CD14-positive monocyte (primary cell): ENCODE measurements around the gene UBE2I. TPM values are rescaled to one million over a fixed set of nuclear protein-coding genes. Genes with fewer than 3 reads are reported as not detected.

Source experiments
- DNase-seq, 3 donors: peaks; one replicate each; pipeline ENCODE4 v3.0.0-alpha.2; 2011 to 2022
- H2AFZ ChIP-seq: 2 replicates; pipeline ENCODE4 v1.6.0; 2012; ENCODE audit warnings: mild to moderate bottlenecking, low read depth, low read length, inconsistent platforms; ENCODE audit not compliant: insufficient read depth, poor library complexity, severe bottlenecking
- H3K27ac ChIP-seq, 2 donors: 1 replicate in 1 of 2; 2 replicates in 1 of 2; pipeline ENCODE4 v1.5.1; 2012 to 2013; ENCODE audit warnings: low read length in 2 of 2, control low read depth in 1 of 2, inconsistent platforms in 1 of 2, low read depth in 1 of 2, mild to moderate bottlenecking in 1 of 2
- H3K27me3 ChIP-seq, 2 donors: one replicate each; pipeline versions ENCODE4 v1.6.0 to v1.6.1; 2011 to 2013; ENCODE audit warnings: low read length in 2 of 2; ENCODE audit not compliant: control insufficient read depth in 2 of 2, insufficient read depth in 2 of 2
- H3K36me3 ChIP-seq, 2 donors: replicated peaks in 1 of 2; 1 replicate in 1 of 2; 2 replicates in 1 of 2; pipeline versions ENCODE4 v1.5.1 to v1.6.1; 2012 to 2013; ENCODE audit warnings: low read length in 2 of 2, control low read depth in 1 of 2, inconsistent platforms in 1 of 2, mild to moderate bottlenecking in 1 of 2; ENCODE audit not compliant: insufficient read depth in 2 of 2, control insufficient read depth in 1 of 2
- H3K4me1 ChIP-seq, 2 donors: 1 replicate in 1 of 2; 2 replicates in 1 of 2; pipeline versions ENCODE4 v1.5.1 to v1.6.1; 2012 to 2013; ENCODE audit warnings: low read length in 2 of 2, control low read depth in 1 of 2, inconsistent platforms in 1 of 2, mild to moderate bottlenecking in 1 of 2, moderate library complexity in 1 of 2; ENCODE audit not compliant: insufficient read depth in 2 of 2, control insufficient read depth in 1 of 2
- H3K4me2 ChIP-seq: replicated peaks from 2 replicates; pipeline ENCODE3; 2012; ENCODE audit warnings: low read length, moderate library complexity, mild to moderate bottlenecking; ENCODE audit not compliant: poor library complexity, severe bottlenecking; ENCODE audit errors: extremely low read depth
- H3K4me3 ChIP-seq, 3 experiments: fragments of 200-600 bp in 1 of 3; sonication (generic) in 1 of 3; replicated peaks in 1 of 3; 1 replicate in 2 of 3; 2 replicates in 1 of 3; pipeline ENCODE4 v1.5.1; 2011 to 2013; ENCODE audit warnings: low read length in 3 of 3, mild to moderate bottlenecking in 3 of 3, control low read depth in 2 of 3, low read depth in 2 of 3, inconsistent platforms in 1 of 3, moderate library complexity in 1 of 3
- H3K79me2 ChIP-seq: 2 replicates; pipeline ENCODE4 v1.6.0; 2012; ENCODE audit warnings: mild to moderate bottlenecking, control low read depth, inconsistent platforms, low read length, moderate library complexity; ENCODE audit not compliant: insufficient read depth
- H3K9ac ChIP-seq: 2 replicates; pipeline ENCODE4 v1.6.0; 2017; ENCODE audit warnings: low read length, mild to moderate bottlenecking; ENCODE audit not compliant: insufficient read depth, poor library complexity, severe bottlenecking
- H3K9me3 ChIP-seq, 2 donors: replicated peaks in 1 of 2; 1 replicate in 1 of 2; 2 replicates in 1 of 2; pipeline versions ENCODE4 v1.5.1 to v1.6.1; 2012 to 2013; ENCODE audit warnings: low read length in 2 of 2, control low read depth in 1 of 2; ENCODE audit not compliant: control insufficient read depth in 1 of 2, insufficient read depth in 1 of 2
- H4K20me1 ChIP-seq: 2 replicates; pipeline ENCODE4 v1.6.0; 2012; ENCODE audit warnings: mild to moderate bottlenecking, low read length, control low read depth, moderate library complexity; ENCODE audit not compliant: insufficient read depth
- H3K27ac Mint-ChIP-seq, 7 donors: one replicate each; pipeline ENCODE4 v1.8.0; 2020; ENCODE audit warnings: mild to moderate bottlenecking in 7 of 7, mixed read lengths in 7 of 7, moderate library complexity in 6 of 7, inconsistent platforms in 2 of 7
- H3K27me3 Mint-ChIP-seq, 3 donors: one replicate each; pipeline ENCODE4 v1.8.0; 2021 to 2022; ENCODE audit warnings: low read depth in 3 of 3, mild to moderate bottlenecking in 3 of 3, mixed read lengths in 3 of 3, moderate library complexity in 3 of 3, inconsistent platforms in 1 of 3
- H3K36me3 Mint-ChIP-seq, 2 donors: one replicate each; pipeline ENCODE4 v1.8.0; 2020; ENCODE audit warnings: mixed read lengths in 2 of 2, inconsistent platforms in 1 of 2, mild to moderate bottlenecking in 1 of 2
- H3K4me1 Mint-ChIP-seq: one replicate; pipeline ENCODE4 v1.8.0; 2020; ENCODE audit warnings: mild to moderate bottlenecking, mixed read lengths
- H3K4me3 Mint-ChIP-seq, 2 donors: one replicate each; pipeline ENCODE4 v1.8.0; 2020; ENCODE audit warnings: mild to moderate bottlenecking in 2 of 2, mixed read lengths in 2 of 2, moderate library complexity in 1 of 2
- H3K9me3 Mint-ChIP-seq, 7 donors: one replicate each; pipeline ENCODE4 v1.8.0; 2020 to 2022; ENCODE audit warnings: mixed read lengths in 7 of 7, mild to moderate bottlenecking in 6 of 7, moderate library complexity in 6 of 7, inconsistent platforms in 2 of 7
- WGBS: methylation state at CpG from one replicate; pipeline ENCODE4 v1.1.5; 2013; ENCODE audit warnings: missing lambda C conversion rate; ENCODE audit not compliant: insufficient coverage; 5-methylcytosine and 5-hydroxymethylcytosine counted together
- intact Hi-C, 2 donors: fragments of 100-400 bp; cut with micrococcal nuclease; formaldehyde crosslinking; loops; one replicate each; pipeline versions ENCODE4 v1.15.0 to v1.15.1; 2023
- polyA plus RNA-seq, 3 donors: library from polyadenylated mRNA; depleted of rRNA in 1 of 3; unstranded in 2 of 3; stranded (reverse) in 1 of 3; fragments of 300-500 nt in 2 of 3; fragments of >200 nt in 1 of 3; fragmentation: Illumina TruSeq in 2 of 3; gene quantifications; 1 replicate in 2 of 3; 2 replicates in 1 of 3; pipeline ENCODE4 v1.2.3, GENCODE V29; 2012 to 2021
- TF ChIP-seq, protein P1 (sequence below): fragments of 200-600 bp; IDR thresholded peaks from one replicate; pipeline ENCODE4 v1.8.0; 2022; ENCODE audit warnings: antibody characterized with exemption, mild to moderate bottlenecking

UBE2I gene
- polyA plus RNA-seq, 3 donors, result 76.8 to 112 (median 88.8) TPM

DNA sequence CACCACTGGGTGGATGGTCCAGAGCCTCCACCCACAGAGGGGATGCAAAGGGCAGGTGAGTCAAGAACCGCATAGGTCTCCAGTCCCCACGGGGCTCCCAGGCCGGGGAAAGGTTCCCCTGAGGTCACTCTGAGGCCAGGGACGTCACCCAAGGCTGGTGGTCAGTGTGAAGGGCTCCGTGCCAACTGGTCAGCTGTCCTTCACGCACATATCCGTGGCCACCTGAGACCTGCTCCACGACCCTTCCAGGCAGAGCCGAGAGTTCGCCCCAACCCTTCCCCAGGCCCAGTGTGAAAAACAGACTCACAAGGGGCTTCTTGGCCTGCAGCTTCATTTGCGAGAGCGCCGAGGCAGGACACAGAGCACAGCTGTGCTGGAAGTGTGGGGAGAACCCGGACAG, 39.5 kb downstream of the UBE2I start:
- Histone ChIP-seq H2AFZ (no peak overlapping the region), H4K20me1 (peaks cover 32% of the 10 kb centered on the region), H3K27me3 (no peaks in the 10 kb centered on the region), H3K4me2 (no peak overlapping the region), H3K9me3 (no peaks in the 10 kb centered on the region), H3K9ac (no peak overlapping the region), H3K27ac (no peak overlapping the region), H3K36me3 (peaks cover 18% of the 10 kb centered on the region in 2 donors), H3K4me1 (peaks cover 21 to 30% of the 10 kb centered on the region in 2 donors), H3K79me2 (peaks cover 34% of the 10 kb centered on the region), H3K4me3 (no peak overlapping the region)
- 100% methylated on average over 12 of the region's 14 CpGs for WGBS
- Mint-ChIP-seq H3K4me3 (no peak overlapping the region), H3K4me1 (peaks cover 29% of the 10 kb centered on the region), H3K27ac (no peak overlapping the region), H3K36me3 (peaks cover 16 to 29% of the 10 kb centered on the region in 2 donors), H3K9me3 (peaks cover 0 to 3% (median 0%) of the 10 kb centered on the region in 7 donors), H3K27me3 (peaks cover 0 to 2% (median 2%) of the 10 kb centered on the region in 3 donors)
- TF ChIP-seq, protein P1, sequence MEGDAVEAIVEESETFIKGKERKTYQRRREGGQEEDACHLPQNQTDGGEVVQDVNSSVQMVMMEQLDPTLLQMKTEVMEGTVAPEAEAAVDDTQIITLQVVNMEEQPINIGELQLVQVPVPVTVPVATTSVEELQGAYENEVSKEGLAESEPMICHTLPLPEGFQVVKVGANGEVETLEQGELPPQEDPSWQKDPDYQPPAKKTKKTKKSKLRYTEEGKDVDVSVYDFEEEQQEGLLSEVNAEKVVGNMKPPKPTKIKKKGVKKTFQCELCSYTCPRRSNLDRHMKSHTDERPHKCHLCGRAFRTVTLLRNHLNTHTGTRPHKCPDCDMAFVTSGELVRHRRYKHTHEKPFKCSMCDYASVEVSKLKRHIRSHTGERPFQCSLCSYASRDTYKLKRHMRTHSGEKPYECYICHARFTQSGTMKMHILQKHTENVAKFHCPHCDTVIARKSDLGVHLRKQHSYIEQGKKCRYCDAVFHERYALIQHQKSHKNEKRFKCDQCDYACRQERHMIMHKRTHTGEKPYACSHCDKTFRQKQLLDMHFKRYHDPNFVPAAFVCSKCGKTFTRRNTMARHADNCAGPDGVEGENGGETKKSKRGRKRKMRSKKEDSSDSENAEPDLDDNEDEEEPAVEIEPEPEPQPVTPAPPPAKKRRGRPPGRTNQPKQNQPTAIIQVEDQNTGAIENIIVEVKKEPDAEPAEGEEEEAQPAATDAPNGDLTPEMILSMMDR, result no peak
- no peak for DNase-seq
- intact Hi-C loops, result loop anchor here in 1 of 2 donors (5.0 kb wide), 1 partner anchor 37 kb away; no protein-coding TSS in a partner anchor

DNA sequence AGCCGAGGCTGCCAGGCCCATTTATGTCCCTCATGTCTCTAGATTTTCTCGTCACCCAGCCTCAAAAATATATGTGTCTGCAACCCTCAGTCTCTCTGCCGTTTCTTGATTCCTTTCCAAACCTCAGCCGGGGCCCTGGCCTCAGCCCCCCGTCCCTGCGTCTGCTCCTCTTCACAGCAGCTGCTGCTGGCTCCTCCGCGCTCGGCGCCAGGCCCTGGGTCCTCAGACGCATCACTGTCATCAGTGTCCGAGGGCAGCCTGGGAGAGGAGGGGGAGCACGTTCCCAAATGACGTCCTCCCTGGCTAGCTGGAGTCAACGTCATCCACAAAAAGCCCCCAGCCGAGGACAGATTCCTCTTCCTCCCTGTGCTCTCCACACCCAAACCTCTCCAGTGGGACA, 39.9 kb downstream of the UBE2I start:
- H3K27ac Mint-ChIP-seq, result no peak overlapping the region
- Histone ChIP-seq H2AFZ (no peak overlapping the region), H3K27ac (no peak overlapping the region), H4K20me1 (peaks cover 36% of the 10 kb centered on the region), H3K36me3 (peaks cover 18% of the 10 kb centered on the region in 2 donors), H3K27me3 (no peaks in the 10 kb centered on the region), H3K4me1 (peaks cover 21 to 32% of the 10 kb centered on the region in 2 donors), H3K9ac (no peak overlapping the region), H3K9me3 (no peaks in the 10 kb centered on the region), H3K4me2 (no peak overlapping the region), H3K79me2 (peaks cover 39% of the 10 kb centered on the region), H3K4me3 (no peak overlapping the region)
- H3K4me1 Mint-ChIP-seq, result peaks cover 32% of the 10 kb centered on the region
- intact Hi-C loops, result loop anchor here in 1 of 2 donors (5.0 kb wide), 1 partner anchor 37 kb away; no protein-coding TSS in a partner anchor
- TF ChIP-seq, protein P1, result no peak
- no peak for DNase-seq
- WGBS, result 94% methylated on average over 13 of the region's 16 CpGs
- peaks cover 16 to 32% of the 10 kb centered on the region in 2 donors for H3K36me3 Mint-ChIP-seq
- H3K9me3 Mint-ChIP-seq, result peaks cover 0 to 3% (median 0%) of the 10 kb centered on the region in 7 donors
- H3K27me3 Mint-ChIP-seq, result peaks cover 0 to 2% (median 0%) of the 10 kb centered on the region in 3 donors
- H3K4me3 Mint-ChIP-seq, result no peak overlapping the region
